Omental fat pad (tissue), 4 donors: ENCODE results near the gene BCR. TPM values are rescaled to one million over a fixed set of nuclear protein-coding genes. Genes with fewer than 3 reads are reported as not detected.

ENCODE experiments used
- ATAC-seq: fragments of 150-250 bp; one replicate; pipeline ENCODE4 v1.9.1; 2016; ENCODE audit warnings: mild to moderate bottlenecking, moderate library complexity; ENCODE audit not compliant: low FRiP score
- DNase-seq: peaks from one replicate; pipeline ENCODE4 v3.0.0-alpha.2; 2019; ENCODE audit warnings: low spot score
- CTCF ChIP-seq, 3 donors: fragments of 450-650 bp; IDR thresholded peaks; one replicate each; pipeline ENCODE4 v1.5.1; 2016 to 2017; ENCODE audit warnings: antibody characterized with exemption in 3 of 3, mild to moderate bottlenecking in 3 of 3, moderate library complexity in 2 of 3
- total RNA-seq, 4 donors: library from RNA; depleted of rRNA; stranded (reverse); fragments of >200 nt; gene quantifications; one replicate each; pipeline ENCODE4 v1.1.0, GENCODE V29; 2016

Gene BCR
- total RNA-seq, 4 donors from 2014 or later: 34.8 to 128 (median 51.4) TPM

DNA sequence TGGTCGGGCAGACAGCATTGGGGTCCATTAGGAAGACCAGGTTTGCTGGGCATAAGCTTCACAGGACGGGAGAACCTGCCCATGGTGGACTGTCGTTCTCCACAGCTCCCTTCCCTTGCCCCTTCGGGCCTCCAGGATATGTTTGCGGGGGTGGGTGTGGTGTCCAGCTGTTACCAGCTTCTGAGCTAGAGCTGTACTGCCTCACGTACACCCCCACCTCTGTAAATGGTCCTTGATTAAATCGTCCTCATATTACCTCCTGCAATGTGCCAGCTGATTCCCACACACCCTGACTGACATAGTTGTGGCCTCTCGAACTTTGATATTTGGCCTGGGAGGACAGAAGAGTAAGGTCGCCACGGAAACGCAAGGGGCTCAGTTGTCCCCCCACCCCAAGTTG, 16.2 kb upstream of the BCR start:
- ATAC-seq (no peak), DNase-seq (no peak)
- no peak for TF ChIP-seq CTCF (IDR thresholded peaks at IDR 0.05)

- DNase-seq (no peak), ATAC-seq (no peak)
- no peak for TF ChIP-seq CTCF (IDR thresholded peaks at IDR 0.05)
These were observed 14.1 kb upstream of the BCR start for GRCh38 chr22:23166042-23166831.

GRCh38 chr22:23166841-23167616, 13.3 kb upstream of the BCR start:
- peak; percentile 15 for ATAC-seq
- TF ChIP-seq CTCF (IDR thresholded peaks at IDR 0.05): no peak
- DNase-seq: no peak

DNA sequence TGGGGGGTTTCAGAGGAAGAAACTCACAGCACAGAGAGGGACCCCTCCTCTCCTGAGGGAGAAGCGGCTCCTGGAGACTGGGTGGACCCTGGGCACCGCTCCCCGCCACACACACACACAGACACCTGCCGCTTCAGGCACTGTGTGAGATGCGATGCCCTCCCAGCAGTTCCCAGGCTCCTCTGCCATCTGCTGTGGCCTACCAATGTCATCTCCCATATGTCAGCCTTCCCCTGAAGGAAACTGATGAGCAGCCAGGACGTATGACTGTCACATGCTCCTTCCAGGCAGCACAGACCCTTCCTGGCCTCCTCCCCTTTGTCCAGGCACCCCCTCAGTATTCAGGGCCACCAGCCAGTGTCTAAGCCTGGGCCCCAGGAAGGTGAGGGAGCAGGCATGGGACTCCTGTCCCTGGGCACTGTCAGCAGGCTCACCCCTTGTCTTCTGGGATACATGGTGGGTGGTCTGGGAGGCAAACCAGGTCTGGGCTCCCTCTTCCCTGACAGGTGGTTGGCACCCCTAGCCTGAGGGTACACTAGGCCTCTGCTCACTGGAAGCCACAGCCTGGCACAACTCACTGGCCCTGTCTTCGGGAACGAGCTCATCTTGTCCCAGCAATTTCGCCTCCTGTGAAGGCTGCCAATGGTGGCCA, 11.8 kb upstream of the BCR start:
- ATAC-seq (peak; percentile 4), DNase-seq (no peak)
- TF ChIP-seq CTCF (IDR thresholded peaks at IDR 0.05): no peak

DNA sequence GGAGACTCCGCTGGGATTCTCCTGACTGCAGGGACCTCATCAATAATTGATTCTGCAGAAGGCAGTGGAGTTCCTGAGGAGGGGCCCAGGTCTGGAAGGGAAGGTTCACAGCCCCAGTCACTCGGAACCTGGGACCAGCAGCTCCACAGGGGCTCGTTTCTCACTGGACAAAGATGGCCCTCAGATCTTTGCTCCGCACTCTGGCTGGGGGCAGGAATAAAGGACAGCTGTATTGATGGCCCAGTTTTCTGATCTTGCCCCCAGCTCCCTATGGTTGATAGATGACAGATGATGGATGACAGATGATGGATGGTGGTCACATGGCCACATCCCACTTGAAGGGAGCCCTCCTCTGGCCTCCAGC, 11.3 kb upstream of the BCR start:
- TF ChIP-seq CTCF (IDR thresholded peaks at IDR 0.05): no peak
- no peak for DNase-seq
- no peak for ATAC-seq

DNA sequence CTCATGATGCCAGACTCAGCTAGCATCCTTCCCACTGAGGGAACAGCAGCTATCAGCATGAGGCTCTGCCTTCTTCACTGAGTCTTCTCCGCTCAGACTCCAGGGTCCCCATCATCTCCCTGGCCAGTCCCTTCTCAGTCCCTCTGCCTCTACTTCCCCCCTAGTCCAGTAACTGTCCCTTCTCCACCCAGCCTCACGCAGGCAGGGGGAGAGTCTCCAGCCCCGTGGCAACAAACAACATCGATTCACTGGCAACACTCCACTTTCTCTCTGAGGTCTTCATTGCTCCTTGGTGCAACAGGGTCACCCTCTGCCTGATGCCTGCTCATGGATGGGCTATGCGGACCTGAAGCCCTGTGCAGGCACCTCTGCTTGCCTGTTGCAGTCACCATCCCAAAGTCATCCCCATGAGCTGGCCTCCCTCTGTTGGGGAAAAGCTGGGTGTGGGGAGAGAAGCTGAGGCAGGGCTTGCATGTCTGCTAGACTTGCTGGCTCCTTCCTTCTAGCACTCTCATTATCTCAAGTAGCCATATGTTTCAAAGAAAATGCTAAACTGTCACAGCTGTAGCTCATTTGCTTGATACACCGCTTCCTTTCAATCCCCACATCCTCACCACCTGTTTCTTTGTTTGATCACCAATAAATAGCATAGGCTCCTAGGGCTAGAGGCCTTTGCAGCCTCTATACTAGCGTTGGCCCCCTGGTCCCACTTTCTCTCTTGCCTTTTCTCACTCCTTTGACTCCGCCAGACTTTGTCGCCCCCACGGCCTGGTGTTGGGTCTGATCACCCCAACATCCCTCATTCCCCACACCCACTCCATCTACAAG, 4.3 kb upstream of the BCR start:
- no peak for ATAC-seq
- DNase-seq: no peak
- no peak for TF ChIP-seq CTCF (IDR thresholded peaks at IDR 0.05)
